ENCODE data around the gene GABRR2. TPM values are rescaled to one million over a fixed set of nuclear protein-coding genes. Genes with fewer than 3 reads are reported as not detected.

The GABRR2 gene
- total RNA-seq, 1 donor from 2014 or later, result 0.92 TPM

DNA sequence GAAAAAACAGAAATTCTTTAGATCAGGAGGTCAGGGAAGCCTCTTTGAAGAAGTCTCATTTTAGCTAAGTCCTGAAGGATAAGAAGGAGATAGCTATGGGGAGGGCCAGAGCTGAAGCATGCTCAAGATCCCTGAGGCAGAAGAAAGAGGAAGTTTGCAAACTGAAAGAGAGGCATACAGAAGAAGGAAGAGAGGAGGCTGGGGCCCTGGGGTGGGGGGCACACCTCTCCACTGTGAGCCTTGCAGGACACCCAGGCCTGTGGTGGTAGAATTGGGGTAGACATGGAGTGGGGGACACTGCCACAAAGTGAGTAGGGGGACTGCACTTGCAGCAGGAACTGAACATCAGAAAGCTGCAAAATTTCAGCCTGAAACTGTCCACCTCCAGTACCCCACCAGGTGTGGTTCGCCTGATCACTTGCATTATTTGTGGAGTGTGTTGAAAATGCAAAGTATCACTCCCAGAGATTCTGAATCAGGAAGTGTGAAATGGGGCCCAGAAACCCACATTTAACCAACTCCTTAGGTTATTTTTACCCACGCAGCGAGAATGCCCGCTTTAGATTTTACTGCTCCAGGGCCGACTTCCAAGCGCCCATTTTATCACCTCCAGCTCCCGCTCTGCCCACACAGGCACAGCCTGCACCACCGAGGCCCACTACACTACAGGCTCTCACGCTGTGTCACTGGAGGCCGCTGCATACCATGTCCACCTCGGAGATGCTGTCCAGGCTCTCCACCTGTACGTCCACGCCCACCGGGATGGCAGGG lies 44.0 kb downstream of the GABRR2 start:
- Mint-ChIP-seq H3K27me3 (no peaks in the 10 kb centered on the region), H3K4me1 (ENCODE audit: unreplicated experiment) (no peaks in the 10 kb centered on the region), H3K36me3 (no peaks in the 10 kb centered on the region), H3K4me3 (no peak overlapping the region), H3K27ac (no peak overlapping the region), H3K9me3 (no peaks in the 10 kb centered on the region)
- TF ChIP-seq CTCF (conservative IDR thresholded peaks at IDR 0.05), result no peak
- DNase-seq (ENCODE audit: extremely low spot score, unreplicated experiment), result peak; percentile 29

DNA sequence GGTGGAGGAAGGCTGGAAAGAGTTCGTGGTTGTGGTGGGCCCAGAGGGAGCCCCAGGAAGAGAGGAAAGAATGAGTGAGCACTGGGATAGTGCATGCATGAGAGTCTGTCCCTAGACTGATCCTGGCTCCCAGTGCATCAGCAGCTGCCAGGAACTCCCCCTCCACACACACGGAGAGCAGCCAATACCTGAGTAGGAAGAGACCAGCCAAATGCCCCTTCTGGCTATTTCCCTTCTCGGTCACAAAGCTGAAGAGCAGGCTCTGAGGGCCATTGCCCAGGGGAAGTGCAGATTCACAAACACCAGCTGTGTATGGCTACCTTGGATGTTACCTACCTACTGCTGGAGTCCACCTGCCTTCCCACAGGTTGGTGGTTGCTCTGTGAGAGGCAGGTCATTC lies 45.1 kb downstream of the GABRR2 start:
- Mint-ChIP-seq H3K27me3 (peaks cover 4% of the 10 kb centered on the region), H3K4me3 (no peak overlapping the region), H3K36me3 (no peaks in the 10 kb centered on the region), H3K4me1 (ENCODE audit: unreplicated experiment) (no peaks in the 10 kb centered on the region), H3K9me3 (no peaks in the 10 kb centered on the region), H3K27ac (no peak overlapping the region)
- TF ChIP-seq CTCF (conservative IDR thresholded peaks at IDR 0.05), result no peak
- DNase-seq (ENCODE audit: extremely low spot score, unreplicated experiment), result peak; percentile 43

DNA sequence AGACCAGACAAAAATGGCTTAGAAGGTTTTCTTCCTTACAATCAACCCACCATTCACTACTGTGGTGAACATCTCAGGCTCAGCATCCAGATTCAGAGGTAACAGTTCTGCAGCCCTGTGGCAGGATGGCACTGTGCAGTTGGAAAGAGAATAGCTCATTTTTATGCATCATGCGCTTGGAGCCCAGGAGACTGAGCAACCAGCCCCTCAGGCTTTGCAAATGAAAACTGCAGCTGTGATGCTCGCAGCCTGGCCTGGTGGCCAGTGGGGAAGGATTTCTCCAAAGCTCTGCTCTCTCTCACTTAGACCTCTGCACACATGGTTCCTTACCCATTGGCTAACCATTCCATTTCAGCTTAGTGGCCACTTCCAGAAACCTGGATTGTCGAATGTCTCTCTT lies 45.8 kb downstream of the GABRR2 start:
- Mint-ChIP-seq H3K4me1 (ENCODE audit: unreplicated experiment) (no peaks in the 10 kb centered on the region), H3K27me3 (peaks cover 4% of the 10 kb centered on the region), H3K27ac (no peak overlapping the region), H3K9me3 (no peaks in the 10 kb centered on the region), H3K4me3 (no peak overlapping the region), H3K36me3 (no peaks in the 10 kb centered on the region)
- no peak for TF ChIP-seq CTCF (conservative IDR thresholded peaks at IDR 0.05)
- DNase-seq (ENCODE audit: extremely low spot score, unreplicated experiment), result peak; percentile 37

DNA sequence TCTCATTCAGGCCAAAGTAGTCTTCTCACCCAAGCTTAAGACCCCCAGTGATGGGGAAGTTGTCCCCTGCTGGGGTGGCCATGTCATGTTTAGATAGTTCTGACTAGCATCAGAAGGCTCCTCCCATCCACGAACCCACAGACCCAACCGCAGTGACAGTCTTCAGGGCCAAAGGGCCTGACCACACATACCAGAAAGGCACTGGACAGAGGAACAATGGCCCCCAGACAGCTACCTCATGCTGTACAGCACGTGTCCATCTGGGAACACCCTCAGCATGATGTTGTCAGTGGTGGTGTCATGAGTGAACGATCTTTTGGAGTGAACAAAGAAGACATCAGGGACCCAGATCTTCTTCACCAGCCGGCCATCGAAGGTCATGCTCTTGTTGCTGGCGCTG lies 46.3 kb downstream of the GABRR2 start:
- H3K4me3 Mint-ChIP-seq, result no peak overlapping the region
- DNase-seq (ENCODE audit: extremely low spot score, unreplicated experiment), result peak; percentile 20
- H3K36me3 Mint-ChIP-seq, result no peaks in the 10 kb centered on the region
- no peaks in the 10 kb centered on the region for H3K4me1 Mint-ChIP-seq (ENCODE audit: unreplicated experiment)
- H3K9me3 Mint-ChIP-seq, result no peaks in the 10 kb centered on the region
- H3K27ac Mint-ChIP-seq, result no peak overlapping the region
- H3K27me3 Mint-ChIP-seq, result peaks cover 4% of the 10 kb centered on the region
- no peak for TF ChIP-seq CTCF (conservative IDR thresholded peaks at IDR 0.05)

GRCh38 chr6:89267918-89268317 lies 47.2 kb downstream of the GABRR2 start:
- no peak overlapping the region for H3K4me3 Mint-ChIP-seq
- H3K27me3 Mint-ChIP-seq, result peaks cover 4% of the 10 kb centered on the region
- no peak overlapping the region for H3K27ac Mint-ChIP-seq
- H3K9me3 Mint-ChIP-seq, result no peaks in the 10 kb centered on the region
- DNase-seq (ENCODE audit: extremely low spot score, unreplicated experiment), result no peak
- no peaks in the 10 kb centered on the region for H3K4me1 Mint-ChIP-seq (ENCODE audit: unreplicated experiment)
- H3K36me3 Mint-ChIP-seq, result no peaks in the 10 kb centered on the region
- no peak for TF ChIP-seq CTCF (conservative IDR thresholded peaks at IDR 0.05)
